Endothelial cell of umbilical vein (primary cell): ENCODE measurements around the gene HSD17B7. TPM values are rescaled to one million over a fixed set of nuclear protein-coding genes. Genes with fewer than 3 reads are reported as not detected.

Experiments used
- BruUV-seq: library from RNA; stranded (reverse); fragments of 400-500 nt; replicated peaks from 2 replicates; lab custom pipeline; 2021; lab: Mats Ljungman, UMichigan
- CTCF ChIA-PET: fragments of 300-600, 350-600 bp; sonication (Branson Sonifier 250); formaldehyde crosslinking; loops from one replicate; lab custom pipeline; 2021; ENCODE audit warnings: antibody characterized with exemption, inconsistent platforms; lab: Charles Lee
- POLR2A ChIA-PET: fragments of 300-600, 350-600 bp; sonication (Branson Sonifier 250); formaldehyde crosslinking; loops from one replicate; lab custom pipeline; 2021; ENCODE audit warnings: antibody characterized with exemption, inconsistent platforms; lab: Charles Lee
- DNase-seq: peaks from one replicate; pipeline ENCODE4 v3.0.0-alpha.2; 2011; ENCODE audit warnings: low read depth, low spot score
- FAIRE-seq: peaks from 2 replicates; lab custom pipeline; 2011; peaks lifted over from hg19 to GRCh38; lab: Jason Lieb, UNC
- H2AFZ ChIP-seq: 2 replicates; pipeline ENCODE4 v1.6.0; 2012; ENCODE audit warnings: low read depth, low read length, control low read depth, inconsistent platforms
- H3K27ac ChIP-seq: 2 replicates; pipeline ENCODE4 v1.5.1; 2011; ENCODE audit warnings: low read depth, mild to moderate bottlenecking, control low read depth, low read length, moderate library complexity; ENCODE audit not compliant: insufficient read depth
- H3K27me3 ChIP-seq, 2 experiments: 2 replicates each; pipeline versions ENCODE4 v1.6.0 to v1.6.1; 2011; ENCODE audit warnings: low read length in 2 of 2, mixed read lengths in 1 of 2; ENCODE audit not compliant: control insufficient read depth in 2 of 2, insufficient read depth in 2 of 2
- H3K36me3 ChIP-seq, 2 experiments: 2 replicates in 1 of 2; 3 replicates in 1 of 2; pipeline ENCODE4 v1.5.1; 2011; ENCODE audit warnings: low read length in 2 of 2, mild to moderate bottlenecking in 1 of 2, moderate library complexity in 1 of 2; ENCODE audit not compliant: control insufficient read depth in 2 of 2, insufficient read depth in 2 of 2; ENCODE audit errors: extremely low read depth in 1 of 2
- H3K4me1 ChIP-seq: 3 replicates; pipeline ENCODE4 v1.5.1; 2011; ENCODE audit warnings: mild to moderate bottlenecking, low read length; ENCODE audit not compliant: control insufficient read depth, insufficient read depth; ENCODE audit errors: extremely low read depth
- H3K4me2 ChIP-seq: 2 replicates; pipeline ENCODE4 v1.6.1; 2011; ENCODE audit warnings: low read length, control low read depth, mixed read lengths; ENCODE audit not compliant: insufficient read depth
- H3K4me3 ChIP-seq, 3 experiments: fragments of 200-600 bp in 1 of 3; sonication (generic), shearing (Covaris generic) in 1 of 3; replicated peaks in 1 of 3; 2 replicates each; pipeline ENCODE4 v1.5.1; 2011 to 2016; ENCODE audit warnings: control low read depth in 3 of 3, low read length in 3 of 3, mild to moderate bottlenecking in 2 of 3, inconsistent platforms in 1 of 3, low read depth in 1 of 3, moderate library complexity in 1 of 3; ENCODE audit not compliant: insufficient read depth in 1 of 3
- H3K79me2 ChIP-seq: 2 replicates; pipeline ENCODE4 v1.6.0; 2012; ENCODE audit warnings: low read length, inconsistent platforms; ENCODE audit not compliant: control insufficient read depth, insufficient read depth
- H3K9ac ChIP-seq: replicated peaks from 2 replicates; pipeline ENCODE3; 2011; ENCODE audit warnings: low read length, control low read depth; ENCODE audit not compliant: insufficient read depth; ENCODE audit errors: extremely low read depth
- H3K9me1 ChIP-seq: replicated peaks from 3 replicates; pipeline ENCODE4 v1.6.0; 2011; ENCODE audit warnings: mild to moderate bottlenecking, low read length; ENCODE audit not compliant: control insufficient read depth, insufficient read depth; ENCODE audit errors: extremely low read depth
- H3K9me3 ChIP-seq: replicated peaks from 2 replicates; pipeline ENCODE4 v1.5.1; 2012; ENCODE audit warnings: low read length, inconsistent platforms; ENCODE audit not compliant: control insufficient read depth, insufficient read depth
- H4K20me1 ChIP-seq: replicated peaks from 2 replicates; pipeline ENCODE3; 2011; ENCODE audit warnings: mild to moderate bottlenecking, low read length; ENCODE audit not compliant: control insufficient read depth, insufficient read depth; ENCODE audit errors: extremely low read depth
- CTCF ChIP-seq, 2 donors: IDR thresholded peaks; 1 replicate in 1 of 2; 2 replicates in 1 of 2; pipeline ENCODE4 v1.5.1; 2011; ENCODE audit warnings: low read length in 2 of 2, mild to moderate bottlenecking in 2 of 2, moderate library complexity in 2 of 2, control low read depth in 1 of 2, inconsistent platforms in 1 of 2, low read depth in 1 of 2; ENCODE audit not compliant: insufficient read depth in 1 of 2; ENCODE audit errors: extremely low read depth in 1 of 2
- EZH2 ChIP-seq: IDR thresholded peaks from 2 replicates; pipeline ENCODE4 v1.6.1; 2012; ENCODE audit warnings: borderline replicate concordance, low read depth, mild to moderate bottlenecking, moderate library complexity, low read length, inconsistent platforms; ENCODE audit not compliant: severe bottlenecking
- FOS ChIP-seq: IDR thresholded peaks from 2 replicates; pipeline ENCODE4 v1.6.1; 2011; ENCODE audit warnings: mild to moderate bottlenecking, low read length, moderate library complexity, borderline replicate concordance; ENCODE audit not compliant: insufficient read depth
- GATA2 ChIP-seq: IDR thresholded peaks from 2 replicates; pipeline ENCODE4 v1.7.0; 2011; ENCODE audit warnings: low read depth, mild to moderate bottlenecking, moderate library complexity, mixed read lengths, low read length; ENCODE audit not compliant: insufficient read length, insufficient read depth
- JUN ChIP-seq: IDR thresholded peaks from 2 replicates; pipeline ENCODE4 v1.6.1; 2011; ENCODE audit warnings: borderline replicate concordance, low read depth; ENCODE audit not compliant: insufficient read length, insufficient read depth
- MYC ChIP-seq: IDR thresholded peaks from one replicate; pipeline ENCODE4 v1.6.1; 2011; ENCODE audit warnings: mild to moderate bottlenecking, low read depth, low read length
- POLR2A ChIP-seq: IDR thresholded peaks from 2 replicates; pipeline ENCODE4 v1.6.1; 2012; ENCODE audit warnings: low read depth, mild to moderate bottlenecking, control low read depth, low read length
- POLR2AphosphoS5 ChIP-seq: IDR thresholded peaks from 2 replicates; pipeline ENCODE4 v1.6.1; 2012; ENCODE audit warnings: low read depth, mild to moderate bottlenecking, control low read depth, low read length, moderate library complexity; ENCODE audit not compliant: insufficient read depth
- dilution Hi-C: fragments of 300-500 bp; cut with MboI; formaldehyde crosslinking; loops from one replicate; pipeline ENCODE4 v1.15.0; 2019; ENCODE audit warnings: low sequenced_read_pairs; ENCODE audit not compliant: extremely low pct_ligation_motif_present
- intact Hi-C: fragments of 100-400 bp; cut with micrococcal nuclease; formaldehyde crosslinking; loops from one replicate; pipeline ENCODE4 v1.10.0; 2022
- polyA plus RNA-seq, 4 experiments: library from polyadenylated mRNA; depleted of rRNA in 3 of 4; stranded (reverse) in 3 of 4; unstranded in 1 of 4; fragments of >200 nt; gene quantifications; 2 replicates each; pipeline versions ENCODE4 v1.2.1 to v1.2.3, GENCODE V29; 2011 to 2012; ENCODE audit warnings: missing spikeins in 1 of 4
- total RNA-seq: library from RNA; stranded (reverse); gene quantifications from 2 replicates; pipeline ENCODE4 v1.2.3, GENCODE V29; 2021
- TF ChIP-seq, protein P1 (sequence below): IDR thresholded peaks from 2 replicates; pipeline ENCODE4 v1.6.1; 2011; ENCODE audit not compliant: insufficient read depth, insufficient read length

Gene HSD17B7
- total and polyA plus RNA-seq, 2 donors (not counting 3 experiments of a cell fraction or from before 2014, with no cell fraction given): 17.7 to 26.6 TPM

DNA sequence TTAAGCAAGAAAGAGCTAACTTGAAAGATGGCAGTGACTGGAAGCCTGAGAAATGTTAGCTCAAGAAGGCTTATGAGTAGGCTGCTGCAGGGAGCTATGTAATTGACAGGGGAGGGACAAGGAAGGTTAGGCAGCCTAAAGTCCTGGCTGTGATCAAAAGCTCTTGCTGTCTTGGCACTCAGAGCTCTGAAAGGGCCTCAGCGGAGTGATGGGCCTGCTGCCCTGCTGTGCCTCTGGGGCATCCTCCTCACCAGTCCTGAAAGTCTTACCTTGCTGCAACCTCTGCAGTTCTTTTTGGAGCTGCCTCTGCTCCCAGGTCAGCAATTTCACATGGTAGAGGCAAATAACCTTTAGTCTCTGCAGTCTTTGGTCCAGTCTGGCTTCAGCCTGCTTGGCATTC is 68.7 kb downstream of the HSD17B7 start:
- no peaks in the 10 kb centered on the region for H4K20me1 ChIP-seq
- dilution Hi-C loops (loop anchor here (25.0 kb wide), 1 partner anchor 203 kb away; the partner anchor contains the start of gene RGS4), intact Hi-C loops (no loop called here)
- no peaks in the 10 kb centered on the region for H3K27me3 ChIP-seq
- no peaks in the 10 kb centered on the region for H3K36me3 ChIP-seq
- DNase-seq: no peak
- no peak overlapping the region for H3K4me2 ChIP-seq
- FAIRE-seq: no peak
- no peaks in the 10 kb centered on the region for H3K79me2 ChIP-seq
- CTCF ChIA-PET: interaction anchor here (1.1 to 9.7 kb wide), 9 partner anchors 11 to 457 kb away, joined by 3 to 65 read pairs (median 12); partner anchors contain the start of gene RGS4
- BruUV-seq: no TSS peak
- H2AFZ ChIP-seq: no peak overlapping the region
- no peak for TF ChIP-seq MYC
- TF ChIP-seq EZH2: no peak
- no peak for TF ChIP-seq POLR2A
- TF ChIP-seq CTCF (IDR thresholded peaks at IDR 0.05; ENCODE audit: extremely low read depth in 1 of 2, insufficient read depth in 1 of 2, low read depth in 1 of 2, low read length in 2 of 2): no peak
- TF ChIP-seq, protein P1, sequence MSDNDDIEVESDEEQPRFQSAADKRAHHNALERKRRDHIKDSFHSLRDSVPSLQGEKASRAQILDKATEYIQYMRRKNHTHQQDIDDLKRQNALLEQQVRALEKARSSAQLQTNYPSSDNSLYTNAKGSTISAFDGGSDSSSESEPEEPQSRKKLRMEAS: no peak
- TF ChIP-seq JUN: no peak
- TF ChIP-seq POLR2AphosphoS5: no peak
- TF ChIP-seq GATA2: no peak
- TF ChIP-seq FOS: no peak
- POLR2A ChIA-PET: interaction anchor here (4.0 kb wide), 1 partner anchor 14 kb away, joined by 10 read pairs; no protein-coding TSS in a partner anchor
- H3K9me1 ChIP-seq: no peaks in the 10 kb centered on the region
- H3K4me3 ChIP-seq: no peak overlapping the region
- H3K9ac ChIP-seq: no peak overlapping the region
- H3K27ac ChIP-seq: peak overlapping the region; percentile 93
- H3K9me3 ChIP-seq: no peaks in the 10 kb centered on the region
- peaks cover 48% of the 10 kb centered on the region for H3K4me1 ChIP-seq
